Prostate gland (tissue), 1 donor: ENCODE data around the gene SCN7A.

Source experiments
- POLR2A ChIP-seq: fragments of 450-650 bp; IDR thresholded peaks from one replicate; pipeline ENCODE4 v1.6.1; 2016; ENCODE audit warnings: antibody characterized with exemption, mild to moderate bottlenecking
- POLR2AphosphoS5 ChIP-seq: sonication (generic); formaldehyde crosslinking; IDR thresholded peaks from one replicate; pipeline ENCODE4 v1.6.1; 2017; ENCODE audit warnings: antibody characterized with exemption

- TF ChIP-seq POLR2AphosphoS5 (no peak), POLR2A (no peak)
These were observed 83.1 kb downstream of the SCN7A start for GRCh38 chr2:166410828-166411472.
